K562 (cell line): Measurements from ENCODE around the gene BMP8B. TPM values are rescaled to one million over a fixed set of nuclear protein-coding genes. Genes with fewer than 3 reads are reported as not detected.
"Not testable (repeated sequence)": the region's sequence is repeated elsewhere in the genome, so short reads cannot be mapped to it uniquely, and the experiment has no call there.

Experiments
- ATAC-seq: fragments of 200-7000 bp; cut with Tn5 transposase; 3 replicates; pipeline ENCODE4 v1.9.1; 2020; ENCODE audit warnings: moderate library complexity
- BruUV-seq: library from RNA; stranded (reverse); fragments of 400-500 nt; replicated peaks from 2 replicates; lab custom pipeline; 2021; lab: Mats Ljungman, UMichigan
- CTCF ChIA-PET: fragments of 300-600 bp; formaldehyde crosslinking; extraction: SDS; loops from one replicate; lab custom pipeline; 2021; ENCODE audit warnings: low intra/inter-chr PET ratio; lab: Yijun Ruan, JAX
- POLR2A ChIA-PET: fragments of 300-600, 350-650 bp; sonication (Branson Sonifier 250); formaldehyde crosslinking; extraction: SDS; loops from one replicate; lab custom pipeline; 2021; ENCODE audit warnings: antibody characterized with exemption, inconsistent platforms; lab: Yijun Ruan, JAX
- DNase-seq, 4 experiments: peaks; one replicate each; pipeline versions ENCODE4 v3.0.0 to v3.0.0-alpha.2; 2011 to 2018; ENCODE audit warnings: low spot score in 3 of 4, mixed read lengths in 3 of 4; ENCODE audit errors: extremely low read depth in 1 of 4
- FAIRE-seq: peaks from 2 replicates; lab custom pipeline; 2011; peaks lifted over from hg19 to GRCh38; lab: Jason Lieb, UNC
- H2AFZ ChIP-seq: 2 replicates; pipeline ENCODE4 v1.6.0; 2011; ENCODE audit warnings: low read depth, low read length, control low read depth, inconsistent platforms
- H3K27ac ChIP-seq: fragments of 200-600 bp; 3 replicates; pipeline ENCODE4 v1.8.0; 2011; ENCODE audit warnings: low read depth, mild to moderate bottlenecking, control low read depth, inconsistent platforms, low read length, moderate library complexity, mixed read lengths; ENCODE audit errors: extremely low read depth
- H3K27me3 ChIP-seq, 2 experiments: fragments of 300-600 bp in 1 of 2; 2 replicates in 1 of 2; 3 replicates in 1 of 2; pipeline versions ENCODE4 v1.6.0 to v1.8.0; 2011; ENCODE audit warnings: inconsistent platforms in 2 of 2, low read length in 2 of 2, mild to moderate bottlenecking in 1 of 2, mixed read lengths in 1 of 2, moderate library complexity in 1 of 2; ENCODE audit not compliant: control insufficient read depth in 2 of 2, insufficient read depth in 2 of 2
- H3K36me3 ChIP-seq: fragments of 300-600 bp; 3 replicates; pipeline ENCODE4 v1.8.0; 2011; ENCODE audit warnings: mild to moderate bottlenecking, low read length, inconsistent platforms; ENCODE audit not compliant: control insufficient read depth, insufficient read depth
- H3K4me1 ChIP-seq, 2 experiments: fragments of 200-600 bp in 1 of 2; replicated peaks in 1 of 2; 2 replicates in 1 of 2; 3 replicates in 1 of 2; pipeline versions ENCODE4 v1.5.1 to v1.8.0; 2011; ENCODE audit warnings: inconsistent platforms in 2 of 2, low read length in 2 of 2, mild to moderate bottlenecking in 1 of 2, mixed read lengths in 1 of 2, moderate library complexity in 1 of 2; ENCODE audit not compliant: control insufficient read depth in 2 of 2, insufficient read depth in 2 of 2
- H3K4me2 ChIP-seq: 2 replicates; pipeline ENCODE4 v1.6.1; 2011; ENCODE audit warnings: low read length, control low read depth, inconsistent platforms, mixed read lengths; ENCODE audit not compliant: insufficient read depth
- H3K4me3 ChIP-seq: fragments of 200-600 bp; sonication (generic), shearing (Covaris generic); 2 replicates; pipeline ENCODE4 v1.5.1; 2016; ENCODE audit warnings: control low read depth, inconsistent platforms
- H3K79me2 ChIP-seq: fragments of 200-600 bp; 3 replicates; pipeline ENCODE4 v1.8.0; 2011; ENCODE audit warnings: low read length, inconsistent platforms; ENCODE audit not compliant: control insufficient read depth, insufficient read depth
- H3K9ac ChIP-seq, 2 experiments: 2 replicates each; pipeline versions ENCODE4 v1.6.0 to v1.6.1; 2011; ENCODE audit warnings: low read depth in 2 of 2, low read length in 2 of 2, control low read depth in 1 of 2, inconsistent platforms in 1 of 2, mild to moderate bottlenecking in 1 of 2, mixed read lengths in 1 of 2; ENCODE audit not compliant: insufficient read depth in 1 of 2
- H3K9me1 ChIP-seq: one replicate; pipeline ENCODE4 v1.6.0; 2011; ENCODE audit warnings: inconsistent platforms, mild to moderate bottlenecking, low read length, moderate library complexity; ENCODE audit not compliant: control insufficient read depth, insufficient read depth
- H3K9me3 ChIP-seq: replicated peaks from 2 replicates; pipeline ENCODE4 v1.5.1; 2011; ENCODE audit warnings: low read depth, low read length, inconsistent platforms; ENCODE audit not compliant: control insufficient read depth, insufficient read depth
- H4K20me1 ChIP-seq: replicated peaks from 2 replicates; pipeline ENCODE4 v1.6.1; 2011; ENCODE audit warnings: low read length, inconsistent platforms, mixed read lengths; ENCODE audit not compliant: control insufficient read depth, insufficient read depth
- CCAR2 ChIP-seq: fragments of 200-400 bp; formaldehyde crosslinking; IDR thresholded peaks from 2 replicates; pipeline ENCODE4 v1.6.1; 2017; ENCODE audit warnings: mild to moderate bottlenecking, low read depth, low read length
- CREM ChIP-seq: IDR thresholded peaks from 2 replicates; pipeline ENCODE4 v1.6.1; 2014; ENCODE audit warnings: antibody characterized with exemption, low read depth
- RBBP5 ChIP-seq: fragments of 200-600 bp; sonication (generic); IDR thresholded peaks from 2 replicates; pipeline ENCODE4 v1.6.1; 2012; ENCODE audit warnings: borderline replicate concordance, mild to moderate bottlenecking, low read length, control low read depth, inconsistent platforms; ENCODE audit not compliant: insufficient read depth, poor library complexity, severe bottlenecking
- WGBS: fragments of 100-300 bp; shearing (Covaris generic); methylation state at CpG from one replicate; pipeline ENCODE4 v1.1.6; 2016; ENCODE audit warnings: low coverage, mixed read lengths; ENCODE audit not compliant: insufficient coverage; ENCODE audit errors: missing lambda C conversion rate; 5-methylcytosine and 5-hydroxymethylcytosine counted together
- in situ Hi-C: fragments of 300-500 bp; cut with MboI; formaldehyde crosslinking; loops from 4 replicates; pipeline ENCODE4 v1.15.0; 2018; ENCODE audit warnings: inconsistent platforms, mixed read lengths
- intact Hi-C: fragments of 100-400 bp; cut with micrococcal nuclease; formaldehyde crosslinking; loops from 2 replicates; pipeline ENCODE4 v1.14.2; 2022
- polyA plus RNA-seq, 8 experiments: library from polyadenylated mRNA; depleted of rRNA in 4 of 8; stranded (reverse) in 5 of 8; unstranded in 3 of 8; fragments of >200 nt; fragmentation: Nextera tagmentation in 2 of 8; fragmentation: Illumina TruSeq in 1 of 8; extraction: Ambion mirVana in 2 of 8; extraction: Trizol in 1 of 8; gene quantifications; 2 replicates each; pipeline versions ENCODE4 v1.2.1 to v1.2.3, GENCODE V29; 2011 to 2014; ENCODE audit warnings: inconsistent platforms in 1 of 8, missing spikeins in 1 of 8
- total RNA-seq, 7 experiments: library from RNA; depleted of rRNA in 6 of 7; stranded (reverse); fragments of >200 nt in 6 of 7; fragmentation: Illumina TruSeq in 2 of 7; extraction: Trizol in 2 of 7; gene quantifications; 2 replicates each; pipeline versions ENCODE4 v1.2.1 to v1.2.3, GENCODE V29; 2011 to 2021; ENCODE audit warnings: low replicate concordance in 1 of 7

BMP8B gene
- total and polyA plus RNA-seq, 9 of the 15 experiments (the other 6 are each of a cell fraction or from before 2014, with no cell fraction given), result 0.03 to 0.33 (median 0.14) TPM

- H3K27me3 ChIP-seq, DNase-seq, H3K9ac ChIP-seq, FAIRE-seq, H3K9me3 ChIP-seq, H3K36me3 ChIP-seq, H3K9me1 ChIP-seq, in situ Hi-C loops, H4K20me1 ChIP-seq, H3K27ac ChIP-seq, H3K79me2 ChIP-seq, H3K4me3 ChIP-seq, CTCF ChIA-PET, intact Hi-C loops, BruUV-seq, H2AFZ ChIP-seq, ATAC-seq, H3K4me2 ChIP-seq: not testable (repeated sequence)
- 42% methylated on average over 6 of the region's 6 CpGs for WGBS
- peaks cover 11 to 32% of the 10 kb centered on the region in 2 experiments for H3K4me1 ChIP-seq
- POLR2A ChIA-PET, result interaction anchor here (0.6 to 2.1 kb wide), 6 partner anchors 9 to 77 kb away, joined by 3 to 12 read pairs (median 4); no protein-coding TSS in a partner anchor
These were observed 39.6 kb upstream of the BMP8B start for GRCh38 chr1:39828255-39828654.

- Histone ChIP-seq H3K4me1 (peaks cover 9 to 22% of the 10 kb centered on the region in 2 experiments), H4K20me1 (no peaks in the 10 kb centered on the region), H3K9me3 (no peaks in the 10 kb centered on the region), H3K79me2 (no peaks in the 10 kb centered on the region), H2AFZ (no peak overlapping the region), H3K27me3 (no peaks in the 10 kb centered on the region), H3K36me3 (no peaks in the 10 kb centered on the region), H3K4me2 (no peak overlapping the region), H3K9me1 (no peaks in the 10 kb centered on the region), H3K9ac (no peak overlapping the region), H3K4me3 (no peak overlapping the region), H3K27ac (no peak overlapping the region)
- in situ Hi-C loops (no loop called here), intact Hi-C loops (no loop called here)
- WGBS, result 50% methylated on average over 7 of the region's 7 CpGs
- TF ChIP-seq CREM, result no peak
- TF ChIP-seq RBBP5, result no peak
- no peak for TF ChIP-seq CCAR2
- ChIA-PET POLR2A (interaction anchor here (0.8 to 1.6 kb wide), 5 partner anchors 10 to 134 kb away, joined by 3 to 6 read pairs (median 3); no protein-coding TSS in a partner anchor), CTCF (no interaction called here)
- no peak for DNase-seq
- no peak for FAIRE-seq
- no peak for ATAC-seq
- no TSS peak for BruUV-seq
These were observed 38.5 kb upstream of the BMP8B start for GRCh38 chr1:39827201-39827600.
